Measurements from ENCODE around the gene RPL28. TPM values are rescaled to one million over a fixed set of nuclear protein-coding genes. Genes with fewer than 3 reads are reported as not detected.

The RPL28 gene
- total and polyA plus RNA-seq, 5 donors: 656 to 1,015 (median 773) TPM

GRCh38 chr19:55345101-55345817, 40.5 kb upstream of the RPL28 start:
- no peak for DNase-seq
- no peaks in the 10 kb centered on the region for H3K9me3 ChIP-seq (ENCODE audit: control insufficient read depth, low read length)
- H3K4me3 ChIP-seq (ENCODE audit: low read length): no peak overlapping the region
- peaks cover 5% of the 10 kb centered on the region for H3K4me1 ChIP-seq (ENCODE audit: control insufficient read depth, insufficient read depth, low read length)
- ATAC-seq: no peak
- intact Hi-C loops (cut with DNase I): no loop called here
- 85% methylated on average over 22 of the region's 22 CpGs for WGBS
- no peak overlapping the region for H3K27ac ChIP-seq (ENCODE audit: low read length)
- no peaks in the 10 kb centered on the region for H3K27me3 ChIP-seq (ENCODE audit: control insufficient read depth, insufficient read depth)

DNA sequence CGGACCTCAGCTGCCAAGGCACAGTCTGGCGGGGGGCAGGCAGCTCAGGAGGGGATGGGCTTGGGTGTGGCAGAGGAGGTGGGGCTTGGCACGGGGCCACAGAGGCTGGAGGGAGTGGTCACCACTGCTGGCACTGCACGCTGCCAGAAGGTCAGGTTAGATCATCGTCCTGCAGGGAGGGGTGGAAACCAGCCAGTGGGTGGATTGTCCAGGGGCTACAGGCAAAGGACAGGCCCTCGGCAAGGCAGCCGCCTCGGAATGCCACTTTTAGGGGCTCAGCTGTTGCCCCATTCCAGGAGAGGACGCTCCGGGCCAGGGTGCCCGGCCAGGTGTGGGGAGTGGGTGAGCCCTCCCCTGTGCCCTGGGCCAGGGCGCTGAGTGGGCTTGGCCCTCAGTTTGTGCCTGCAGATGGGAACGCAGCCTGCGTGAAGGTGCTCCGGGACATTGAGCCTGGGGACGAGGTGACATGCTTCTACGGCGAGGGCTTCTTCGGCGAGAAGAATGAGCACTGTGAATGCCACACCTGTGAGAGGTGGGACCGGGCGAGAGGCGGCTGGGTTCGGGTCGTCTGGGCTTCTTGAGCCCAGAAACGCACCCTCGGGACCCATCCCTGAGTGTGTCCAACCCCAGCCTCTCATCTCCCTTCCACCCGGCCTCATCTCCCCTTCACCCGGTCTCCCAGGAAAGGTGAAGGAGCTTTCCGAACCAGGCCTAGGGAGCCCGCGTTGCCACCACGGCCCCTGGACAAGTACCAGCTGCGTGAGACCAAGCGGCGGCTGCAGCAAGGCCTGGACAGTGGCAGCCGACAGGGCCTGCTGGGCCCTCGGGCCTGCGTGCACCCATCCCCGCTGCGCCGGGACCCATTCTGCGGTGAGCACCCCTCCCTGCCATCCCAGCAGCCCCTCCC, 39.7 kb upstream of the RPL28 start:
- no peaks in the 10 kb centered on the region for H3K27me3 ChIP-seq (ENCODE audit: control insufficient read depth, insufficient read depth)
- intact Hi-C loops (cut with DNase I): no loop called here
- 83% methylated on average over 43 of the region's 43 CpGs for WGBS
- H3K9me3 ChIP-seq (ENCODE audit: control insufficient read depth, low read length): no peaks in the 10 kb centered on the region
- H3K27ac ChIP-seq (ENCODE audit: low read length): no peak overlapping the region
- no peak overlapping the region for H3K4me3 ChIP-seq (ENCODE audit: low read length)
- ATAC-seq: peak; percentile 3 to 40
- DNase-seq: peak; percentile 69 to 85 (median 79)
- H3K4me1 ChIP-seq (ENCODE audit: control insufficient read depth, insufficient read depth, low read length): no peaks in the 10 kb centered on the region

DNA sequence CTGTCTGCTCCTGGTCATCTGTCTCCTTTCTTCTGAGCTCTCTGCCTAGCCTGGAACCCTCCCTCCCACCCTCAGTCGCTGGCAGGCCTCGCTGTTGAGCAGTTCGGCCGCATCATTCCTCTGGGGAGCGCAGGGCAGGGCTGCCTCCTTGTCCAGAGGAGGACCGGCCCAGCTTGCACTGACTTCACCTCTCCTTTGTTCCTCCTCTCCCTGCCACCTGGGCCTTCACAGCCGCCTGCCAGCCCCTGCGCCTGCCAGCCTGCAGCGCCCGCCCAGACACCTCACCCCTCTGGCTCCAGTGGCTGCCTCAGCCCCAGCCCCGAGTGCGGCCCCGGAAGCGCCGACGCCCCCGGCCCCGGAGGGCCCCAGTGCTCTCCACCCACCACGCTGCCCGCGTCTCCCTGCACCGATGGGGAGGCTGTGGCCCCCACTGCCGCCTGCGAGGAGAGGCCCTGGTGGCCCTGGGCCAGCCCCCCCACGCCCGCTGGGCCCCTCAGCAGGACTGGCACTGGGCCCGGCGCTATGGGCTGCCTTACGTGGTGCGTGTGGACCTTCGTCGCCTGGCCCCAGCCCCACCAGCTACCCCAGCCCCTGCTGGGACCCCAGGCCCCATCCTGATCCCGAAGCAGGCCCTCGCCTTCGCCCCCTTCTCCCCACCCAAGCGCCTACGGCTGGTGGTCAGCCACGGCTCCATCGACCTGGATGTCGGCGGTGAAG, 38.8 kb upstream of the RPL28 start:
- intact Hi-C loops (cut with DNase I): no loop called here
- 83% methylated on average over 41 of the region's 41 CpGs for WGBS
- no peak overlapping the region for H3K27ac ChIP-seq (ENCODE audit: low read length)
- no peaks in the 10 kb centered on the region for H3K27me3 ChIP-seq (ENCODE audit: control insufficient read depth, insufficient read depth)
- DNase-seq (peak in 1 of 3 donors; percentile 43), ATAC-seq (peak in 1 of 2 donors; percentile 2)
- H3K9me3 ChIP-seq (ENCODE audit: control insufficient read depth, low read length): no peaks in the 10 kb centered on the region
- H3K4me1 ChIP-seq (ENCODE audit: control insufficient read depth, insufficient read depth, low read length): no peaks in the 10 kb centered on the region
- H3K4me3 ChIP-seq (ENCODE audit: low read length): no peak overlapping the region

- no peak for ATAC-seq
- peak in 1 of 3 donors; percentile 20 for DNase-seq
- Histone ChIP-seq H3K4me3 (ENCODE audit: low read length) (no peak overlapping the region), H3K4me1 (ENCODE audit: control insufficient read depth, insufficient read depth, low read length) (no peaks in the 10 kb centered on the region), H3K27ac (ENCODE audit: low read length) (no peak overlapping the region), H3K27me3 (ENCODE audit: control insufficient read depth, insufficient read depth) (no peaks in the 10 kb centered on the region), H3K9me3 (ENCODE audit: control insufficient read depth, low read length) (no peaks in the 10 kb centered on the region)
- 78% methylated on average over 10 of the region's 10 CpGs for WGBS
- intact Hi-C loops (cut with DNase I): no loop called here
Observed at GRCh38 chr19:55347442-55348009, 38.2 kb upstream of the RPL28 start.

- DNase-seq: peak in 1 of 3 donors; percentile 38
- Histone ChIP-seq H3K27me3 (ENCODE audit: control insufficient read depth, insufficient read depth) (no peaks in the 10 kb centered on the region), H3K4me1 (ENCODE audit: control insufficient read depth, insufficient read depth, low read length) (no peaks in the 10 kb centered on the region), H3K27ac (ENCODE audit: low read length) (no peak overlapping the region), H3K4me3 (ENCODE audit: low read length) (no peak overlapping the region), H3K9me3 (ENCODE audit: control insufficient read depth, low read length) (no peaks in the 10 kb centered on the region)
- WGBS: 64% methylated on average over 22 of the region's 22 CpGs
- no peak for ATAC-seq
- intact Hi-C loops (cut with DNase I): no loop called here
Observed at GRCh38 chr19:55348317-55349034, 37.3 kb upstream of the RPL28 start.

- WGBS: 72% methylated on average over 11 of the region's 11 CpGs
- Histone ChIP-seq H3K27me3 (ENCODE audit: control insufficient read depth, insufficient read depth) (no peaks in the 10 kb centered on the region), H3K9me3 (ENCODE audit: control insufficient read depth, low read length) (no peaks in the 10 kb centered on the region), H3K27ac (ENCODE audit: low read length) (no peak overlapping the region), H3K4me3 (ENCODE audit: low read length) (no peak overlapping the region), H3K4me1 (ENCODE audit: control insufficient read depth, insufficient read depth, low read length) (no peaks in the 10 kb centered on the region)
- no peak for ATAC-seq
- peak in 1 of 3 donors; percentile 10 for DNase-seq
- intact Hi-C loops (cut with DNase I): no loop called here
Observed at GRCh38 chr19:55350620-55351315, 35.0 kb upstream of the RPL28 start.

DNA sequence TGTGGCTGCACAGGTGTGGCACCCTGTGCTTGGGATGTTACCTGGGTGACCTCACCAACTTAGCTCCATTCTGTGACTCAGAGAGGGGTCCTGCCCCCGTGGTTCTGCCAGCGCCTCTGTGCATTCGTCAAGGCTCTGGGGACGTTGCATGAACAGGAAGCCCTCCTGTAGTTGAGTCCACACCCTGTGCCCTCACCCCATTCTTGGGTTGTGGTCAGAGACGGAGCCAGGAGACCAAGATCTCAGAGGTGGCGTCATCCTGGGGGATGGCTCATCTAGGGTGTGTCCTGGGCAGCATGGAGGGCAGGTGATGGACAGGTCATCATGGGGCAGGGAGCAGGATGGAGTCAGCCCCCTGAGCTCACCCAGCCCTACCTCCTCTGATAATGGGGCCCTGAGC, 33.7 kb upstream of the RPL28 start:
- WGBS: 73% methylated on average over 6 of the region's 6 CpGs
- no peaks in the 10 kb centered on the region for H3K27me3 ChIP-seq (ENCODE audit: control insufficient read depth, insufficient read depth)
- no peaks in the 10 kb centered on the region for H3K9me3 ChIP-seq (ENCODE audit: control insufficient read depth, low read length)
- no peak overlapping the region for H3K27ac ChIP-seq (ENCODE audit: low read length)
- DNase-seq (peak in 1 of 3 donors; percentile 9), ATAC-seq (no peak)
- H3K4me1 ChIP-seq (ENCODE audit: control insufficient read depth, insufficient read depth, low read length): no peaks in the 10 kb centered on the region
- H3K4me3 ChIP-seq (ENCODE audit: low read length): no peak overlapping the region
- intact Hi-C loops (cut with DNase I): no loop called here

DNA sequence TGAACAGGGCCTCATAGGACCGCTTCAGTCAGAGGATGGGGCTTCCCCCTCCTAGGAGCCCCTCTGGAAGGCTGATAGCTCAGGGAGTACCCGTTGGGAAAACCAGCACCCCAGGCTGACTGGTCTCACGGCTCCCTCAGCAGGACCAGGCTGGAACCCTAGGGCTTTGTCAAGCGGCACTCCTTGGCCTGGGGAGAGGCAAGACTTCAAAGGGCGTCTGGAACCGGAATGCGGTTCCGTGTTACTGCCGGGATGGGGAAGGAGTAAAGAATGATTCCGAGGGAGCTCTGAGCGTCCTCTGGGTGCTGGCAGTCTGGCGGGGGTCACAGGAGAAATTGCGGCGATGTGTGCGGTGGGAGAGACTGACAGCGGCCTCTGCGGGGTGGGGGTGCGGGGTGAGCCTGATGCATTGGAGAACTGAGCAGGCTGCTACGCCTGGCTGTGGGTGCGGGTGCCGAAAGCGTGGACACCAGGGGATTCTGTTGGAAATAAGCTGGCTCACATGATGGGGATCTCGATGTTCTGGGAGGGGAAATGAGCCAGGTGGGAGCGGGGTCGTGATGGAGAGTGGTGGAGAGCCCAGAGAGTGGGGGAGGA, 33.1 kb upstream of the RPL28 start:
- H3K9me3 ChIP-seq (ENCODE audit: control insufficient read depth, low read length): no peaks in the 10 kb centered on the region
- no peak overlapping the region for H3K4me3 ChIP-seq (ENCODE audit: low read length)
- peak in 1 of 3 donors; percentile 39 for DNase-seq
- intact Hi-C loops (cut with DNase I): no loop called here
- ATAC-seq: no peak
- 57% methylated on average over 25 of the region's 25 CpGs for WGBS
- H3K27me3 ChIP-seq (ENCODE audit: control insufficient read depth, insufficient read depth): no peaks in the 10 kb centered on the region
- H3K4me1 ChIP-seq (ENCODE audit: control insufficient read depth, insufficient read depth, low read length): no peaks in the 10 kb centered on the region
- no peak overlapping the region for H3K27ac ChIP-seq (ENCODE audit: low read length)

DNA sequence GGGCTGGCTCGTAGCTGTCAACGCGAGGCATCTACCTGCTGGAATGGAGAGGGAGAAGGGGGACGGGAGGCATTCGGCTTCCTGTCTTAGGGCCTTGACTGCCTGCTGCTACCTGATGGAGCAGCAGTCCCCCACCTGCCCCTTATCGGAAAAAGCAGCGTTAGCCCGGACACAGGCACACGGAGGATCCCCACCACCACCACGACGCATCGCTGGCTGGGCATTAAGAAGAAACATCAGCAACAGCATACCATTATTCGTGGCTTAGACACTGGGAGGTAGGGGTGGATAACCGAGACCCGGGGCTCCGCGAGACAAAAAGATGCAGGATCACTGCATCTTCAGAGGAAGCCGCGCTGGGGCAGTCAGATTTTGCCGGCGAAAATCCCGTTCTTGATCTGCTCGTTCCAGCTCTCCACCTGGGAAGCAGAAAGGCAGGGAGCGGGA, 32.4 kb upstream of the RPL28 start:
- Histone ChIP-seq H3K4me3 (ENCODE audit: low read length) (peak overlapping the region; percentile 24), H3K4me1 (ENCODE audit: control insufficient read depth, insufficient read depth, low read length) (no peaks in the 10 kb centered on the region), H3K27ac (ENCODE audit: low read length) (no peak overlapping the region), H3K9me3 (ENCODE audit: control insufficient read depth, low read length) (no peaks in the 10 kb centered on the region), H3K27me3 (ENCODE audit: control insufficient read depth, insufficient read depth) (no peaks in the 10 kb centered on the region)
- DNase-seq: no peak
- ATAC-seq: no peak
- WGBS: 4% methylated on average over 24 of the region's 24 CpGs
- intact Hi-C loops (cut with DNase I): no loop called here
